Measurements from ENCODE around the gene CORO2B. TPM values are rescaled to one million over a fixed set of nuclear protein-coding genes. Genes with fewer than 3 reads are reported as not detected.

The CORO2B gene
- total and polyA plus RNA-seq, 9 of the 15 experiments (the other 6 are each of a cell fraction or from before 2014, with no cell fraction given) = not detected

- ChIA-PET CTCF (ENCODE audit: low intra/inter-chr PET ratio) (no interaction called here), POLR2A (no interaction called here)
- H3K4me1 ChIP-seq (replicated peaks in 1 of 2; ENCODE audit: control insufficient read depth in 2 of 2, insufficient read depth in 2 of 2, low read length in 2 of 2) = peaks cover 0 to 3% of the 10 kb centered on the region in 2 experiments; a peak in 1 of 5 replicates
- H3K9me3 ChIP-seq (replicated peaks; ENCODE audit: control insufficient read depth, insufficient read depth, low read depth, low read length) = no peaks in the 10 kb centered on the region
- no peak for DNase-seq (ENCODE audit: extremely low read depth in 1 of 4, low spot score in 3 of 4)
- H3K27me3 ChIP-seq (ENCODE audit: control insufficient read depth in 2 of 2, insufficient read depth in 2 of 2, low read length in 2 of 2) = peaks cover 10 to 34% of the 10 kb centered on the region in 2 experiments; a peak in 4 of 5 replicates
- no peaks in the 10 kb centered on the region for H3K79me2 ChIP-seq (ENCODE audit: control insufficient read depth, insufficient read depth, low read length)
- FAIRE-seq = no peak
- WGBS (ENCODE audit: insufficient coverage, low coverage, missing lambda C conversion rate) = 0% methylated on average over 4 of the region's 4 CpGs
- H3K27ac ChIP-seq (ENCODE audit: extremely low read depth, low read depth, low read length) = no peak overlapping the region
- H4K20me1 ChIP-seq (replicated peaks; ENCODE audit: control insufficient read depth, insufficient read depth, low read length) = no peaks in the 10 kb centered on the region
- no peak overlapping the region for H3K4me2 ChIP-seq (ENCODE audit: insufficient read depth, low read length)
- H3K36me3 ChIP-seq (ENCODE audit: control insufficient read depth, insufficient read depth, low read length) = no peaks in the 10 kb centered on the region
- no peak for ATAC-seq
- H3K9me1 ChIP-seq (ENCODE audit: control insufficient read depth, insufficient read depth, low read length) = no peaks in the 10 kb centered on the region
- intact Hi-C loops (cut with micrococcal nuclease) = no loop called here
- BruUV-seq (replicated peaks) = no TSS peak
- no peak overlapping the region for H2AFZ ChIP-seq (ENCODE audit: low read depth, low read length)
- H3K4me3 ChIP-seq = no peak overlapping the region
- in situ Hi-C loops (cut with MboI) = no loop called here
- no peak overlapping the region for H3K9ac ChIP-seq (ENCODE audit: insufficient read depth in 1 of 2, low read depth in 2 of 2, low read length in 2 of 2)
- TF ChIP-seq E4F1 (CRISPR knock-in tag; IDR thresholded peaks at IDR 0.05; ENCODE audit: borderline replicate concordance) (no peak), ZBTB43 (CRISPR knock-in tag; IDR thresholded peaks at IDR 0.05) (no peak), HNRNPLL (IDR thresholded peaks at IDR 0.05; ENCODE audit: low read depth, low read length, poor library complexity, severe bottlenecking) (no peak), HOMEZ (CRISPR knock-in tag; IDR thresholded peaks at IDR 0.05) (no peak), SMARCB1 (IDR thresholded peaks at IDR 0.05; ENCODE audit: insufficient read length, low read depth) (no peak), HBP1 (CRISPR knock-in tag; IDR thresholded peaks at IDR 0.05) (no peak), RFX1 (IDR thresholded peaks at IDR 0.05) (no peak), CTBP1 (IDR thresholded peaks at IDR 0.05; ENCODE audit: borderline replicate concordance) (no peak), VEZF1 (CRISPR knock-in tag; IDR thresholded peaks at IDR 0.05) (no peak), TOE1 (IDR thresholded peaks at IDR 0.05; ENCODE audit: borderline replicate concordance) (no peak), TOE1 (CRISPR knock-in tag; IDR thresholded peaks at IDR 0.05; ENCODE audit: borderline replicate concordance, low read depth) (no peak), XRCC5 (IDR thresholded peaks at IDR 0.05; ENCODE audit: low read depth, low read length) (no peak)
These were observed 30.0 kb downstream of the CORO2B start for GRCh38 chr15:68608844-68609232.

All from K562 (cell line).